Panc1 (cell line): ENCODE measurements around the gene CLCNKA.

Experiments used
- CTCF ChIP-seq: fragments of 450-650 bp; IDR thresholded peaks from 2 replicates; pipeline ENCODE4 v1.5.1; 2017; ENCODE audit warnings: mild to moderate bottlenecking
- POLR2AphosphoS5 ChIP-seq: IDR thresholded peaks from 2 replicates; pipeline ENCODE4 v1.6.1; 2012; ENCODE audit warnings: mild to moderate bottlenecking, low read depth, low read length, moderate library complexity
- REST ChIP-seq, 2 experiments: IDR thresholded peaks; 2 replicates each; pipeline ENCODE4 v1.6.1; 2011 to 2012; ENCODE audit warnings: low read depth in 2 of 2, control low read depth in 1 of 2, low read length in 1 of 2, mild to moderate bottlenecking in 1 of 2, moderate library complexity in 1 of 2; ENCODE audit not compliant: insufficient read depth in 1 of 2
- SIN3A ChIP-seq: IDR thresholded peaks from 2 replicates; pipeline ENCODE4 v1.6.1; 2012; ENCODE audit warnings: low read depth, mild to moderate bottlenecking, low read length, moderate library complexity, borderline replicate concordance; ENCODE audit not compliant: insufficient read depth
- TCF7L2 ChIP-seq: IDR thresholded peaks from 2 replicates; pipeline ENCODE4 v1.6.1; 2011; ENCODE audit warnings: mild to moderate bottlenecking, low read depth, low read length, inconsistent platforms

GRCh38 chr1:15989776-15990175 is 32.1 kb upstream of the CLCNKA start:
- TF ChIP-seq CTCF (no peak), TCF7L2 (no peak), POLR2AphosphoS5 (no peak), SIN3A (no peak), REST (IDR thresholded peaks at IDR 0.05; ENCODE audit: insufficient read depth in 1 of 2, low read depth in 2 of 2, low read length in 1 of 2) (no peak)
